ENCODE measurements around the gene SPAG9. TPM values are rescaled to one million over a fixed set of nuclear protein-coding genes. Genes with fewer than 3 reads are reported as not detected.
"Not testable (repeated sequence)": the region's sequence is repeated elsewhere in the genome, so short reads cannot be mapped to it uniquely, and the experiment has no call there.

The SPAG9 gene
- total and polyA plus RNA-seq, 2 experiments from 2014 or later: 26.5 to 82.7 TPM

GRCh38 chr17:51087072-51087757 lies 33.5 kb downstream of the SPAG9 start:
- Histone ChIP-seq H3K36me3 (replicated peaks; ENCODE audit: insufficient read depth, low read depth) (no peaks in the 10 kb centered on the region), H3K27me3 (no peaks in the 10 kb centered on the region), H3K9me3 (ENCODE audit: low read depth) (no peaks in the 10 kb centered on the region), H3K79me2 (peaks cover 95% of the 10 kb centered on the region), H3K27ac (no peak overlapping the region), H3K4me1 (ENCODE audit: insufficient read depth) (no peaks in the 10 kb centered on the region), H2AFZ (no peak overlapping the region), H3K4me3 (no peak overlapping the region), H3K9me2 (replicated peaks; ENCODE audit: insufficient read depth) (no peaks in the 10 kb centered on the region), H3K4me2 (no peak overlapping the region), H4K20me1 (ENCODE audit: insufficient read depth, poor library complexity, severe bottlenecking) (peaks cover 39% of the 10 kb centered on the region)
- no peak for TF ChIP-seq EZH2phosphoT487 (IDR thresholded peaks at IDR 0.05; ENCODE audit: low read depth, severe bottlenecking, unreplicated experiment)
- no peak for TF ChIP-seq CTCF (IDR thresholded peaks at IDR 0.05; ENCODE audit: poor library complexity)
- TF ChIP-seq EZH2 (IDR thresholded peaks at IDR 0.05; ENCODE audit: borderline replicate concordance): no peak
- no peak for DNase-seq (ENCODE audit: low spot score)
- 94% methylated on average over 2 of the region's 2 CpGs for WGBS (ENCODE audit: low lambda C conversion rate, missing lambda C conversion rate)

- H2AFZ ChIP-seq: no peak overlapping the region
- H3K4me2 ChIP-seq: peak overlapping the region; percentile 33
- H3K9me2 ChIP-seq (replicated peaks; ENCODE audit: insufficient read depth): no peaks in the 10 kb centered on the region
- peak overlapping the region; percentile 19 for H3K27ac ChIP-seq
- H4K20me1 ChIP-seq (ENCODE audit: insufficient read depth, poor library complexity, severe bottlenecking): peaks cover 45% of the 10 kb centered on the region
- WGBS (ENCODE audit: low lambda C conversion rate, missing lambda C conversion rate): 53% methylated on average over 6 of the region's 6 CpGs
- H3K4me3 ChIP-seq: no peak overlapping the region
- H3K27me3 ChIP-seq: no peaks in the 10 kb centered on the region
- no peak for TF ChIP-seq CTCF (IDR thresholded peaks at IDR 0.05; ENCODE audit: poor library complexity)
- no peak for TF ChIP-seq EZH2 (IDR thresholded peaks at IDR 0.05; ENCODE audit: borderline replicate concordance)
- DNase-seq (ENCODE audit: low spot score): no peak
- no peaks in the 10 kb centered on the region for H3K36me3 ChIP-seq (replicated peaks; ENCODE audit: insufficient read depth, low read depth)
- peaks cover 92% of the 10 kb centered on the region for H3K79me2 ChIP-seq
- no peaks in the 10 kb centered on the region for H3K4me1 ChIP-seq (ENCODE audit: insufficient read depth)
- H3K9me3 ChIP-seq (ENCODE audit: low read depth): no peaks in the 10 kb centered on the region
Observed at GRCh38 chr17:51085150-51085805, 35.4 kb downstream of the SPAG9 start.

- WGBS (ENCODE audit: low lambda C conversion rate, missing lambda C conversion rate): 97% methylated on average over 1 of the region's 1 CpG
- H3K4me2 ChIP-seq: no peak overlapping the region
- H3K79me2 ChIP-seq: peaks cover 93% of the 10 kb centered on the region
- no peaks in the 10 kb centered on the region for H3K9me2 ChIP-seq (replicated peaks; ENCODE audit: insufficient read depth)
- no peaks in the 10 kb centered on the region for H3K4me1 ChIP-seq (ENCODE audit: insufficient read depth)
- no peak overlapping the region for H3K27ac ChIP-seq
- peaks cover 43% of the 10 kb centered on the region for H4K20me1 ChIP-seq (ENCODE audit: insufficient read depth, poor library complexity, severe bottlenecking)
- no peak for TF ChIP-seq EZH2phosphoT487 (IDR thresholded peaks at IDR 0.05; ENCODE audit: low read depth, severe bottlenecking, unreplicated experiment)
- no peak for TF ChIP-seq EZH2 (IDR thresholded peaks at IDR 0.05; ENCODE audit: borderline replicate concordance)
- TF ChIP-seq CTCF (IDR thresholded peaks at IDR 0.05; ENCODE audit: poor library complexity): no peak
- no peaks in the 10 kb centered on the region for H3K27me3 ChIP-seq
- no peak for DNase-seq (ENCODE audit: low spot score)
- H3K4me3 ChIP-seq: no peak overlapping the region
- no peaks in the 10 kb centered on the region for H3K36me3 ChIP-seq (replicated peaks; ENCODE audit: insufficient read depth, low read depth)
- no peaks in the 10 kb centered on the region for H3K9me3 ChIP-seq (ENCODE audit: low read depth)
- no peak overlapping the region for H2AFZ ChIP-seq
Observed at GRCh38 chr17:51083981-51084380, 36.7 kb downstream of the SPAG9 start.

GRCh38 chr17:51083364-51083763 lies 37.3 kb downstream of the SPAG9 start:
- not testable (repeated sequence) for H3K4me1 ChIP-seq (ENCODE audit: insufficient read depth); H3K36me3 ChIP-seq (replicated peaks; ENCODE audit: insufficient read depth, low read depth); H3K9me2 ChIP-seq (replicated peaks; ENCODE audit: insufficient read depth); H2AFZ ChIP-seq; DNase-seq (ENCODE audit: low spot score); H3K4me2 ChIP-seq; H3K27ac ChIP-seq; H3K9me3 ChIP-seq (ENCODE audit: low read depth); H3K27me3 ChIP-seq; H3K4me3 ChIP-seq
- 89% methylated on average over 7 of the region's 7 CpGs for WGBS (ENCODE audit: low lambda C conversion rate, missing lambda C conversion rate)
- H3K79me2 ChIP-seq: peaks cover 93% of the 10 kb centered on the region
- H4K20me1 ChIP-seq (ENCODE audit: insufficient read depth, poor library complexity, severe bottlenecking): peaks cover 39% of the 10 kb centered on the region

All from hepatocyte (in vitro differentiated cells).